KMS-11 (cell line): ENCODE results near the gene IL10RA.

Source experiments
- H2AFZ ChIP-seq: fragments of 200-600 bp; sonication (generic); 2 replicates; pipeline ENCODE4 v1.6.1; 2016; ENCODE audit warnings: antibody characterized with exemption, mixed run types, low read depth
- H3K27ac ChIP-seq: fragments of 200-600 bp; sonication (generic); 2 replicates; pipeline ENCODE4 v1.6.1; 2016; ENCODE audit warnings: mild to moderate bottlenecking, mixed run types
- H3K27me3 ChIP-seq: fragments of 200-600 bp; sonication (generic); 2 replicates; pipeline ENCODE4 v1.6.1; 2017; ENCODE audit warnings: mild to moderate bottlenecking, low read depth, mixed run types, moderate library complexity; ENCODE audit not compliant: insufficient read depth
- H3K36me3 ChIP-seq: fragments of 200-600 bp; sonication (generic); 2 replicates; pipeline ENCODE4 v1.6.1; 2017; ENCODE audit warnings: mild to moderate bottlenecking, mixed run types; ENCODE audit not compliant: insufficient read depth
- H3K4me1 ChIP-seq: fragments of 200-600 bp; sonication (generic); 2 replicates; pipeline ENCODE4 v1.6.1; 2016; ENCODE audit warnings: mild to moderate bottlenecking, low read depth, mixed run types; ENCODE audit not compliant: poor library complexity, severe bottlenecking
- H3K4me2 ChIP-seq: fragments of 200-600 bp; sonication (generic); 2 replicates; pipeline ENCODE4 v1.7.0; 2016; ENCODE audit warnings: mild to moderate bottlenecking, mixed run types
- H3K4me3 ChIP-seq: fragments of 200-600 bp; sonication (generic); IDR thresholded peaks from 2 replicates; pipeline ENCODE4 v1.6.1; 2017; ENCODE audit warnings: low read depth, low read length, mixed read lengths; ENCODE audit not compliant: insufficient read depth
- H3K79me2 ChIP-seq: fragments of 200-600 bp; sonication (generic); 2 replicates; pipeline ENCODE4 v1.6.1; 2016; ENCODE audit warnings: low read depth, mixed run types; ENCODE audit not compliant: insufficient read depth
- H3K9ac ChIP-seq: fragments of 200-600 bp; sonication (generic); 2 replicates; pipeline ENCODE4 v1.6.1; 2016; ENCODE audit warnings: mild to moderate bottlenecking, mixed run types
- H4K20me1 ChIP-seq: fragments of 200-600 bp; sonication (generic); 2 replicates; pipeline ENCODE4 v1.6.1; 2016; ENCODE audit warnings: mild to moderate bottlenecking, mixed run types; ENCODE audit not compliant: insufficient read depth
- TF ChIP-seq, protein P1 (sequence below): fragments of 200-600 bp; sonication (generic); conservative IDR thresholded peaks from 2 replicates; pipeline ENCODE4 v1.6.1; 2017; ENCODE audit warnings: low read depth, mild to moderate bottlenecking, antibody characterized with exemption, low read length, moderate library complexity, mixed read lengths

Gene IL10RA

DNA sequence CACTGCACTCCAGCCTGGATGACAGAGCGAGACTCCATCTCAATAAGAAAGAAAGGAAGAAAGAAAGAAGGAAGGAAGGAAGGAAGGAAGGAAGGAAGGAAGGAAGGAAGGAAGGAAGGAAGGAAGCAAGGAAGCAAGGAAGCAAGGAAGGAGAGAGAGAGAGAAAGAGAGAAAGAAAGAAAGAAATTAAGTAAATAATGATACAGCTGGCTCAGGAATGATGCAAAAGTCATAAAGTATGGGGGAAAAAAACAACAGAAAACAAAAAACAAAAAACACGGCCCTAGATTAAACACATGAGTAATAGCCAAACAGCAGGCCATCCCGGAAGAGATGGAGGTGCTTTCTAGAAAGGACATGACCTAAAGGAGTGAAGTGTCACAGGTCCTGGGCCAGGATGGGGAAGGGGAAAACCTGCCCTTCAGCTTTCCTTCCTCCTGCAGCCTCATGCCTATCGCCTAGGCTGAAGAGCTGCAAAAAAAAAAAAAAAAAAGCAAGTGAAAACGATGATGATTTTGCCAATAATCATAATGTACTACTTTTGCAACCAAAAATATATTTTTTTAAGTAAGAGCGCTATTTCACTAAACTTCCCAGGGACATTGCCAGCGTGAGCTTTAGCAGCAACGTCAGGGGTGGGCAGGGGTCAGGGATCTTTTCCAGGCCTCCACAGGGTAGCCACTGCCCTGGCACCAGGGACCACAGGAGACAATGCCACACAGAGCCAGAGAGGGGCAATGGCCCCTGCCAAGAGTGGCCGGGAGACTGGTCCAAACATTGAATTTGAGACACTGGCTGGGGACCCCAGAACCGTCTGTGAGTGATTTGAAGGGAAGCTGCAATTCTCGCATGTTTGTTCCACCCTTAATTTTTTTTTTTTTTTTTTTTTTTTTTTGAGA, 62.5 kb downstream of the IL10RA start:
- H3K9ac ChIP-seq = no peak overlapping the region
- H2AFZ ChIP-seq = no peak overlapping the region
- H3K27me3 ChIP-seq = no peaks in the 10 kb centered on the region

DNA sequence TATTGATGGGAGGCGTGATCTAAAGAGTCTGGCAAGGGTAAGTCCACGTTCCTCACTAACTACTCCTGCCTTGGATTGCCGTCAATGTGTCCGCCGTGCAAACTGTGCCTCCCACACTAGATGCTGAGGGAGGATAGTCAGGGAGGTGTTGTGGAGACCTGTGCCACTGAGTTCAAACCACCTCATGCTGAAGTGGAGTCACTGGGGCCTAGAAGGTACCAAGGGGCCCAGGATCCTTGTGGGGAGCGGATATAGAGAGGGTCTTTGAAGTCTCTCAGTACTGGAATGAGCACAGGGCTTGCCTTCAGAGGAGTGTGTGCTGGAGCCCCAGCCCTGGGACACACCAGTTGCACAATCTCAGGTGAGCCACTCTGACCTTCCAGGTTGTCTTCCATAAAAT, 63.6 kb downstream of the IL10RA start:
- no peak overlapping the region for H2AFZ ChIP-seq
- no peak overlapping the region for H3K9ac ChIP-seq
- no peak overlapping the region for H3K27ac ChIP-seq
- H3K4me1 ChIP-seq = no peaks in the 10 kb centered on the region
- no peak overlapping the region for H3K4me2 ChIP-seq
- TF ChIP-seq, protein P1, sequence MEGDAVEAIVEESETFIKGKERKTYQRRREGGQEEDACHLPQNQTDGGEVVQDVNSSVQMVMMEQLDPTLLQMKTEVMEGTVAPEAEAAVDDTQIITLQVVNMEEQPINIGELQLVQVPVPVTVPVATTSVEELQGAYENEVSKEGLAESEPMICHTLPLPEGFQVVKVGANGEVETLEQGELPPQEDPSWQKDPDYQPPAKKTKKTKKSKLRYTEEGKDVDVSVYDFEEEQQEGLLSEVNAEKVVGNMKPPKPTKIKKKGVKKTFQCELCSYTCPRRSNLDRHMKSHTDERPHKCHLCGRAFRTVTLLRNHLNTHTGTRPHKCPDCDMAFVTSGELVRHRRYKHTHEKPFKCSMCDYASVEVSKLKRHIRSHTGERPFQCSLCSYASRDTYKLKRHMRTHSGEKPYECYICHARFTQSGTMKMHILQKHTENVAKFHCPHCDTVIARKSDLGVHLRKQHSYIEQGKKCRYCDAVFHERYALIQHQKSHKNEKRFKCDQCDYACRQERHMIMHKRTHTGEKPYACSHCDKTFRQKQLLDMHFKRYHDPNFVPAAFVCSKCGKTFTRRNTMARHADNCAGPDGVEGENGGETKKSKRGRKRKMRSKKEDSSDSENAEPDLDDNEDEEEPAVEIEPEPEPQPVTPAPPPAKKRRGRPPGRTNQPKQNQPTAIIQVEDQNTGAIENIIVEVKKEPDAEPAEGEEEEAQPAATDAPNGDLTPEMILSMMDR = no peak
- no peak overlapping the region for H3K4me3 ChIP-seq
- no peaks in the 10 kb centered on the region for H3K27me3 ChIP-seq
- H3K36me3 ChIP-seq = no peaks in the 10 kb centered on the region
- no peaks in the 10 kb centered on the region for H3K79me2 ChIP-seq
- no peaks in the 10 kb centered on the region for H4K20me1 ChIP-seq

More for the DNA sequence above, 62.5 kb downstream of the IL10RA start:
- Histone ChIP-seq H3K4me2 (no peak overlapping the region), H4K20me1 (no peaks in the 10 kb centered on the region), H3K27ac (no peak overlapping the region), H3K4me1 (no peaks in the 10 kb centered on the region), H3K79me2 (no peaks in the 10 kb centered on the region), H3K36me3 (no peaks in the 10 kb centered on the region), H3K4me3 (no peak overlapping the region)
- TF ChIP-seq, protein P1 = no peak

DNA sequence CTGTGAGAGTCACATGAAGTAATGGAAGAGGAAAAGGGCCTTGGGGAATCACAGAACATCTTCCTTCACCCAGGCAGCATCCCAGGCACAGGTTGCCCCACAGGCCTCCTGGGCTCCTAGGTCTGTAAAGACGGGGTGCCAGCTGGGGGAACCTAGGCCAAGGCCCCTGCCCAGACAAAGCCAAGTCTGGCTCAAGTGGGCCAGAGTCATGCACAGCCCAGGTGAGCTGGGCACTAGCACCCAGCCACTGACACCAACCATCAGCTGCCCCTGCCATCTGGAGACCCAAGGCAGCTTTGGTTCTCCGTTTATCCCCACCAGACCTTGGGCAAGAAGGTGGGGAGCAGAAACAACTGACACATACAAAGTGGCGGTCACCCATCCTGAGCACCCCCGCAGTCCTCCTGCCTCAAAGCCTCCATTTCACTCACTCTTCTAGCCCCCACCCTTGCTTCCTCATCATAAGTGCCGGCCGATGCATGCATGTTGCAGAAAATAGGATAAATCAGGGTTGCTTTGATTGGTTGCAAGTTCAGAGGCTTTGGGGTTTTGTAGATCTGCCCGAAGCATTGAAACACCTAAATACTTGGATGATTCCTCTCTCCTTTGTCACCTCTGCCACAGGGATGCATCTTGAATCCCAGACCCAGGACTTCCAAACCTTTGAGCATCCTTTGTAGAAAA, 64.2 kb downstream of the IL10RA start:
- H4K20me1 ChIP-seq = no peaks in the 10 kb centered on the region
- no peak overlapping the region for H3K4me3 ChIP-seq
- H2AFZ ChIP-seq = no peak overlapping the region
- no peak overlapping the region for H3K9ac ChIP-seq
- H3K4me1 ChIP-seq = no peaks in the 10 kb centered on the region
- no peaks in the 10 kb centered on the region for H3K27me3 ChIP-seq
- no peak overlapping the region for H3K27ac ChIP-seq
- no peak overlapping the region for H3K4me2 ChIP-seq
- no peaks in the 10 kb centered on the region for H3K79me2 ChIP-seq
- TF ChIP-seq, protein P1 = no peak
- H3K36me3 ChIP-seq = no peaks in the 10 kb centered on the region
